ENCODE data around the gene ELOB. TPM values are rescaled to one million over a fixed set of nuclear protein-coding genes. Genes with fewer than 3 reads are reported as not detected.

ELOB gene
- polyA plus RNA-seq, 1 donor: 175 TPM

GRCh38 chr16:2811703-2812471 lies 34.8 kb upstream of the ELOB start:
- Histone ChIP-seq H3K9me3 (ENCODE audit: control insufficient read depth, low read depth, low read length) (no peaks in the 10 kb centered on the region), H3K27ac (ENCODE audit: low read length) (no peak overlapping the region), H3K4me1 (ENCODE audit: control insufficient read depth, insufficient read depth, low read length) (peaks cover 11% of the 10 kb centered on the region), H3K27me3 (ENCODE audit: control insufficient read depth, insufficient read depth, low read length) (no peaks in the 10 kb centered on the region), H3K4me3 (ENCODE audit: low read length) (no peak overlapping the region), H3K36me3 (ENCODE audit: control insufficient read depth, insufficient read depth, low read length) (no peaks in the 10 kb centered on the region)
- DNase-seq: no peak
- WGBS (ENCODE audit: insufficient coverage, low lambda C conversion rate): no CpG with 5 or more reads among the region's 15 CpGs

GRCh38 chr16:2810651-2811050 lies 33.6 kb upstream of the ELOB start:
- Histone ChIP-seq H3K27me3 (ENCODE audit: control insufficient read depth, insufficient read depth, low read length) (no peaks in the 10 kb centered on the region), H3K9me3 (ENCODE audit: control insufficient read depth, low read depth, low read length) (no peaks in the 10 kb centered on the region), H3K4me3 (ENCODE audit: low read length) (no peak overlapping the region), H3K27ac (ENCODE audit: low read length) (no peak overlapping the region), H3K36me3 (ENCODE audit: control insufficient read depth, insufficient read depth, low read length) (no peaks in the 10 kb centered on the region), H3K4me1 (ENCODE audit: control insufficient read depth, insufficient read depth, low read length) (peaks cover 8% of the 10 kb centered on the region)
- DNase-seq: no peak
- WGBS (ENCODE audit: insufficient coverage, low lambda C conversion rate): no CpG with 5 or more reads among the region's 6 CpGs

- no peak overlapping the region for H3K4me3 ChIP-seq (ENCODE audit: low read length)
- H3K9me3 ChIP-seq (ENCODE audit: control insufficient read depth, low read depth, low read length): peaks cover 9% of the 10 kb centered on the region
- H3K4me1 ChIP-seq (ENCODE audit: control insufficient read depth, insufficient read depth, low read length): no peaks in the 10 kb centered on the region
- no peak overlapping the region for H3K27ac ChIP-seq (ENCODE audit: low read length)
- no peaks in the 10 kb centered on the region for H3K36me3 ChIP-seq (ENCODE audit: control insufficient read depth, insufficient read depth, low read length)
- WGBS (ENCODE audit: insufficient coverage, low lambda C conversion rate): 73% methylated on average over 3 of the region's 3 CpGs
- no peaks in the 10 kb centered on the region for H3K27me3 ChIP-seq (ENCODE audit: control insufficient read depth, insufficient read depth, low read length)
- no peak for DNase-seq
These were observed 32.2 kb upstream of the ELOB start for GRCh38 chr16:2809149-2809760.

- Histone ChIP-seq H3K27ac (ENCODE audit: low read length) (no peak overlapping the region), H3K36me3 (ENCODE audit: control insufficient read depth, insufficient read depth, low read length) (no peaks in the 10 kb centered on the region), H3K4me1 (ENCODE audit: control insufficient read depth, insufficient read depth, low read length) (no peaks in the 10 kb centered on the region), H3K9me3 (ENCODE audit: control insufficient read depth, low read depth, low read length) (peaks cover 18% of the 10 kb centered on the region), H3K27me3 (ENCODE audit: control insufficient read depth, insufficient read depth, low read length) (no peaks in the 10 kb centered on the region), H3K4me3 (ENCODE audit: low read length) (no peak overlapping the region)
- DNase-seq: no peak
- WGBS (ENCODE audit: insufficient coverage, low lambda C conversion rate): 80% methylated on average over 1 of the region's 7 CpGs
These were observed 31.1 kb upstream of the ELOB start for GRCh38 chr16:2808181-2808580.

GRCh38 chr16:2806286-2806685 lies 29.2 kb upstream of the ELOB start:
- H3K36me3 ChIP-seq (ENCODE audit: control insufficient read depth, insufficient read depth, low read length): no peaks in the 10 kb centered on the region
- peaks cover 25% of the 10 kb centered on the region for H3K9me3 ChIP-seq (ENCODE audit: control insufficient read depth, low read depth, low read length)
- DNase-seq: no peak
- no peaks in the 10 kb centered on the region for H3K4me1 ChIP-seq (ENCODE audit: control insufficient read depth, insufficient read depth, low read length)
- no peaks in the 10 kb centered on the region for H3K27me3 ChIP-seq (ENCODE audit: control insufficient read depth, insufficient read depth, low read length)
- H3K27ac ChIP-seq (ENCODE audit: low read length): no peak overlapping the region
- no peak overlapping the region for H3K4me3 ChIP-seq (ENCODE audit: low read length)
- WGBS (ENCODE audit: insufficient coverage, low lambda C conversion rate): no CpG with 5 or more reads among the region's 5 CpGs

- no peaks in the 10 kb centered on the region for H3K27me3 ChIP-seq (ENCODE audit: control insufficient read depth, insufficient read depth, low read length)
- no CpG with 5 or more reads among the region's 4 CpGs for WGBS (ENCODE audit: insufficient coverage, low lambda C conversion rate)
- H3K4me1 ChIP-seq (ENCODE audit: control insufficient read depth, insufficient read depth, low read length): no peaks in the 10 kb centered on the region
- no peak for DNase-seq
- no peak overlapping the region for H3K27ac ChIP-seq (ENCODE audit: low read length)
- no peak overlapping the region for H3K4me3 ChIP-seq (ENCODE audit: low read length)
- no peaks in the 10 kb centered on the region for H3K36me3 ChIP-seq (ENCODE audit: control insufficient read depth, insufficient read depth, low read length)
- peaks cover 25% of the 10 kb centered on the region for H3K9me3 ChIP-seq (ENCODE audit: control insufficient read depth, low read depth, low read length)
These were observed 27.6 kb upstream of the ELOB start for GRCh38 chr16:2804728-2805127.

- Histone ChIP-seq H3K27ac (ENCODE audit: low read length) (no peak overlapping the region), H3K36me3 (ENCODE audit: control insufficient read depth, insufficient read depth, low read length) (no peaks in the 10 kb centered on the region), H3K27me3 (ENCODE audit: control insufficient read depth, insufficient read depth, low read length) (no peaks in the 10 kb centered on the region), H3K4me3 (ENCODE audit: low read length) (no peak overlapping the region), H3K4me1 (ENCODE audit: control insufficient read depth, insufficient read depth, low read length) (peaks cover 9% of the 10 kb centered on the region), H3K9me3 (ENCODE audit: control insufficient read depth, low read depth, low read length) (peaks cover 28% of the 10 kb centered on the region)
- DNase-seq: no peak
- 100% methylated on average over 1 of the region's 3 CpGs for WGBS (ENCODE audit: insufficient coverage, low lambda C conversion rate)
These were observed 26.6 kb upstream of the ELOB start for GRCh38 chr16:2803545-2804195.

GRCh38 chr16:2799859-2800226 lies 22.8 kb upstream of the ELOB start:
- DNase-seq: peak; percentile 91 to 93
- Histone ChIP-seq H3K4me1 (ENCODE audit: control insufficient read depth, insufficient read depth, low read length) (peaks cover 9% of the 10 kb centered on the region), H3K36me3 (ENCODE audit: control insufficient read depth, insufficient read depth, low read length) (no peaks in the 10 kb centered on the region), H3K4me3 (ENCODE audit: low read length) (no peak overlapping the region), H3K27ac (ENCODE audit: low read length) (peak overlapping the region; percentile 96), H3K27me3 (ENCODE audit: control insufficient read depth, insufficient read depth, low read length) (no peaks in the 10 kb centered on the region), H3K9me3 (ENCODE audit: control insufficient read depth, low read depth, low read length) (peaks cover 29% of the 10 kb centered on the region)
- no CpG with 5 or more reads among the region's 1 CpG for WGBS (ENCODE audit: insufficient coverage, low lambda C conversion rate)

- peak; percentile 36 to 49 for DNase-seq
- H3K4me3 ChIP-seq (ENCODE audit: low read length): no peak overlapping the region
- WGBS (ENCODE audit: insufficient coverage, low lambda C conversion rate): no CpG with 5 or more reads among the region's 21 CpGs
- H3K36me3 ChIP-seq (ENCODE audit: control insufficient read depth, insufficient read depth, low read length): no peaks in the 10 kb centered on the region
- peak overlapping the region; percentile 96 for H3K27ac ChIP-seq (ENCODE audit: low read length)
- no peaks in the 10 kb centered on the region for H3K27me3 ChIP-seq (ENCODE audit: control insufficient read depth, insufficient read depth, low read length)
- peaks cover 13% of the 10 kb centered on the region for H3K4me1 ChIP-seq (ENCODE audit: control insufficient read depth, insufficient read depth, low read length)
- H3K9me3 ChIP-seq (ENCODE audit: control insufficient read depth, low read depth, low read length): peaks cover 24% of the 10 kb centered on the region
These were observed 22.3 kb upstream of the ELOB start for GRCh38 chr16:2799205-2799858.

- Histone ChIP-seq H3K4me3 (ENCODE audit: low read length) (no peak overlapping the region), H3K27ac (ENCODE audit: low read length) (peak overlapping the region; percentile 96), H3K36me3 (ENCODE audit: control insufficient read depth, insufficient read depth, low read length) (no peaks in the 10 kb centered on the region), H3K9me3 (ENCODE audit: control insufficient read depth, low read depth, low read length) (peaks cover 18% of the 10 kb centered on the region), H3K27me3 (ENCODE audit: control insufficient read depth, insufficient read depth, low read length) (no peaks in the 10 kb centered on the region), H3K4me1 (ENCODE audit: control insufficient read depth, insufficient read depth, low read length) (peaks cover 18% of the 10 kb centered on the region)
- no CpG with 5 or more reads among the region's 39 CpGs for WGBS (ENCODE audit: insufficient coverage, low lambda C conversion rate)
- DNase-seq: no peak
These were observed 21.7 kb upstream of the ELOB start for GRCh38 chr16:2798723-2799204.

Measured in large intestine (tissue), 3 donors.